WTC11 (cell line): ENCODE measurements around the gene ACBD3. TPM values are rescaled to one million over a fixed set of nuclear protein-coding genes. Genes with fewer than 3 reads are reported as not detected.

Source experiments
- ATAC-seq: fragments of 200-7000 bp; cut with Tn5 transposase; 2 replicates; pipeline ENCODE4 v1.10.0; 2021; ENCODE audit warnings: mild to moderate bottlenecking, moderate library complexity
- CTCF ChIA-PET: fragments of 300-600 bp; sonication (Branson Sonifier 250); formaldehyde crosslinking; loops from one replicate; lab custom pipeline; 2021; ENCODE audit warnings: antibody characterized with exemption; lab: Charles Lee
- POLR2A ChIA-PET: fragments of 350-600 bp; sonication (Branson Sonifier 250); formaldehyde crosslinking; loops from one replicate; lab custom pipeline; 2021; ENCODE audit warnings: antibody characterized with exemption; lab: Charles Lee
- DNase-seq: peaks from one replicate; pipeline ENCODE4 v3.0.0; 2021; ENCODE audit warnings: low spot score
- H3K27ac Mint-ChIP-seq: 2 replicates; pipeline ENCODE4 v1.8.0; 2021; ENCODE audit warnings: mixed read lengths
- H3K27me3 Mint-ChIP-seq: 2 replicates; pipeline ENCODE4 v1.8.0; 2021; ENCODE audit warnings: low read depth, mild to moderate bottlenecking, moderate library complexity, mixed read lengths
- H3K36me3 Mint-ChIP-seq: 2 replicates; pipeline ENCODE4 v1.8.0; 2021; ENCODE audit warnings: mixed read lengths
- H3K4me1 Mint-ChIP-seq: 2 replicates; pipeline ENCODE4 v1.8.0; 2022; ENCODE audit warnings: mixed read lengths
- H3K4me3 Mint-ChIP-seq: 2 replicates; pipeline ENCODE4 v1.8.0; 2021; ENCODE audit warnings: mild to moderate bottlenecking, moderate library complexity, mixed read lengths
- H3K9me3 Mint-ChIP-seq: 2 replicates; pipeline ENCODE4 v1.8.0; 2021; ENCODE audit warnings: mixed read lengths
- EMX1 ChIP-seq: fragments of 250-450 bp; sonication (Bioruptor Pico); IDR thresholded peaks from 2 replicates; pipeline ENCODE4 v1.8.0; 2021; ENCODE audit warnings: mild to moderate bottlenecking
- FOXP1 ChIP-seq: sonication (generic); formaldehyde crosslinking; IDR thresholded peaks from 2 replicates; pipeline ENCODE4 v1.8.0; 2022; ENCODE audit warnings: missing genetic modification reagents, mild to moderate bottlenecking, moderate library complexity, borderline replicate concordance
- JAZF1 ChIP-seq: fragments of 250-450 bp; sonication (Bioruptor Pico); IDR thresholded peaks from 2 replicates; pipeline ENCODE4 v1.9.0; 2021; ENCODE audit warnings: moderate library complexity, mild to moderate bottlenecking, inconsistent platforms
- SOX15 ChIP-seq: fragments of 250-450 bp; sonication (Bioruptor Pico); IDR thresholded peaks from 2 replicates; pipeline ENCODE4 v1.9.0; 2021; ENCODE audit warnings: mild to moderate bottlenecking
- ZNF121 ChIP-seq: sonication (generic); formaldehyde crosslinking; IDR thresholded peaks from 2 replicates; pipeline ENCODE4 v1.8.0; 2023; ENCODE audit warnings: missing genetic modification reagents
- ZNF396 ChIP-seq: fragments of 250-450 bp; sonication (Bioruptor Pico); IDR thresholded peaks from 2 replicates; pipeline ENCODE4 v1.8.0; 2021; ENCODE audit warnings: mild to moderate bottlenecking, moderate library complexity, borderline replicate concordance
- total RNA-seq: library from RNA; stranded (reverse); gene quantifications from 3 replicates; pipeline ENCODE4 v1.2.3, GENCODE V29; 2021
- TF ChIP-seq, protein P1 (sequence below): fragments of 250-450 bp; sonication (Bioruptor Pico); IDR thresholded peaks from 2 replicates; pipeline ENCODE4 v1.9.0; 2021; ENCODE audit warnings: mild to moderate bottlenecking
- TF ChIP-seq, protein P2 (sequence below): sonication (generic); formaldehyde crosslinking; IDR thresholded peaks from 2 replicates; pipeline ENCODE4 v1.8.0; 2022; ENCODE audit warnings: missing genetic modification reagents
- TF ChIP-seq, protein P3 (sequence below): sonication (generic); formaldehyde crosslinking; IDR thresholded peaks from 2 replicates; pipeline ENCODE4 v1.8.1; 2022; ENCODE audit warnings: mild to moderate bottlenecking, missing genetic modification reagents, moderate library complexity, borderline replicate concordance
- TF ChIP-seq, protein P4 (sequence below): sonication (generic); formaldehyde crosslinking; IDR thresholded peaks from 2 replicates; pipeline ENCODE4 v1.8.0; 2022; ENCODE audit warnings: mild to moderate bottlenecking, missing genetic modification reagents
- TF ChIP-seq, protein P5 (sequence below): fragments of 200-600 bp; IDR thresholded peaks from 2 replicates; pipeline ENCODE4 v1.8.0; 2022; ENCODE audit warnings: antibody characterized with exemption

The ACBD3 gene
- total RNA-seq, 1 experiment from 2014 or later = 38.9 TPM

DNA sequence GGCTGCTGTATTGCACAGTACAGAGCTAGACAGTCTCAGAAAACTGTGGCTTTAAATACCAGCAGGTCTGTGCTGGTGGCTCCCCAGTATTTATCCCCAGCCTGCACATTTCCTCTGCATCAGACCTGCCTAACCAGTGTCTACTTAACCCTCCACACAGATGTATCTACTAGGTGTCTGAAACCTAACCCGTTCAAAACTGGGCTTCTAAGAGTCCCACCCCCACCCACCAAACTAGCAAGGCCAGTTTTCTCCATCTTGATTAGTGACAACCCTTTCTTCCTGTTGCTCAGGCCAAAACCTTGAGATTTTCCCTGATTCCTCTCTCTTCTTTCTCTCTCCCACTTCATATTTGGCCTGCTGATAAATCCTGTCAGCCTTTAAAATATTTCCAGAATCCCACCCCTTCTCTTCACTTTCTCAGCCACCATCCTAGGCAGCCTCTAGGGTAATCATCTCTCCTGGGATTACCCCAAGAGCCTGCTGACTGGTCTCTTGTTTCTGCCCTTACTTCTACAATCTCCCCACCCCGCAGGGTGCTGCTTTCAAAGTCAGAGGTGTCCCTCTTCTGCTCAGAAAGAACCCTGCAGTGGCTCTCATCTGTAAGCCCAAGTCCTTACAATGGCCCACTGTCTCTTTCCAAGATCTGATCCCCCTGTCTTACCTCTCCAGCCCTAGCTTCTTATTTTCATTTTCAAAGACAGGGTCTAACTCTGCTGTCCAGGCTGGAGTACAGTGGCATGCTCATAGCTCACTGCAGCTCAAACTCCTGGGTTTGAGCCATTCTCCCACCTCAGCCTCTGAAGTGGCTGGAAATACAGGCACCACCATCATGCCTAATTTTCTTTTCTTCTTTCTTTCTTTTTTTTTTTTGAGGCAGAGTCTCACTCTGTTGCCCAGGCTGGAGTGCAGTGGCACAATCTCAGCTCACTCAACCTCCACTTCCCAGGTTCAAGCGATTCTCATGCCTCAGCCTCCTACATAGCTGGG lies 78.8 kb downstream of the ACBD3 start (continued):
- TF ChIP-seq, protein P1, sequence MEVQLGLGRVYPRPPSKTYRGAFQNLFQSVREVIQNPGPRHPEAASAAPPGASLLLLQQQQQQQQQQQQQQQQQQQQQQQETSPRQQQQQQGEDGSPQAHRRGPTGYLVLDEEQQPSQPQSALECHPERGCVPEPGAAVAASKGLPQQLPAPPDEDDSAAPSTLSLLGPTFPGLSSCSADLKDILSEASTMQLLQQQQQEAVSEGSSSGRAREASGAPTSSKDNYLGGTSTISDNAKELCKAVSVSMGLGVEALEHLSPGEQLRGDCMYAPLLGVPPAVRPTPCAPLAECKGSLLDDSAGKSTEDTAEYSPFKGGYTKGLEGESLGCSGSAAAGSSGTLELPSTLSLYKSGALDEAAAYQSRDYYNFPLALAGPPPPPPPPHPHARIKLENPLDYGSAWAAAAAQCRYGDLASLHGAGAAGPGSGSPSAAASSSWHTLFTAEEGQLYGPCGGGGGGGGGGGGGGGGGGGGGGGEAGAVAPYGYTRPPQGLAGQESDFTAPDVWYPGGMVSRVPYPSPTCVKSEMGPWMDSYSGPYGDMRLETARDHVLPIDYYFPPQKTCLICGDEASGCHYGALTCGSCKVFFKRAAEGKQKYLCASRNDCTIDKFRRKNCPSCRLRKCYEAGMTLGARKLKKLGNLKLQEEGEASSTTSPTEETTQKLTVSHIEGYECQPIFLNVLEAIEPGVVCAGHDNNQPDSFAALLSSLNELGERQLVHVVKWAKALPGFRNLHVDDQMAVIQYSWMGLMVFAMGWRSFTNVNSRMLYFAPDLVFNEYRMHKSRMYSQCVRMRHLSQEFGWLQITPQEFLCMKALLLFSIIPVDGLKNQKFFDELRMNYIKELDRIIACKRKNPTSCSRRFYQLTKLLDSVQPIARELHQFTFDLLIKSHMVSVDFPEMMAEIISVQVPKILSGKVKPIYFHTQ (CRISPR knock-in tag) = no peak
- TF ChIP-seq ZNF121 (CRISPR knock-in tag) (peak; percentile 59; the same call in 1 of the 2 replicates), ZNF396 (no peak)

DNA sequence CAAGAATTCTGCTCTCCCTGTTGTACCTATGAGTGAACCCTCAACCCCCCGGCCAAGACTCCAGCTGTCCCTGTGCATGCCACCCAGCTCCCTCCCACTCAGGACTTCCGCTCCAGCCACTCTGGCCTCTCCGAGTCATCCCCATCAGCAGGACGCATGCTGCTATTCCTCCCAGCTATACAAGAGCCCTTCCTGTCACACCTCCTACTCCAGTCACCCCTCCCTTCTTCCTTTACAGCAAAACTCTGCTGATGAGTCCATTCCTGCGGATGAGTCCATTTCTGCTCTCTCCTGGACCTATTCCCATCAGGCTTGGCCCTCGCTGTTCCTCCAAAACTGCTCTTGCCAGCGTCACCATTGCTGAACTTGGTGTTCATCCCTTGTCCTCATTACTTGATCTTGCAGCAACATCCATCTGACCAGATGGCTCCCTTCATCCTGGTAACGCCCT lies 81.8 kb downstream of the ACBD3 start:
- Mint-ChIP-seq H3K9me3 (no peaks in the 10 kb centered on the region), H3K4me3 (no peak overlapping the region), H3K36me3 (no peaks in the 10 kb centered on the region), H3K4me1 (peaks cover 45% of the 10 kb centered on the region), H3K27ac (no peak overlapping the region), H3K27me3 (peaks cover 7% of the 10 kb centered on the region)
- TF ChIP-seq FOXP1 (CRISPR knock-in tag) = no peak
- TF ChIP-seq JAZF1 (CRISPR knock-in tag) = no peak
- TF ChIP-seq, protein P2, sequence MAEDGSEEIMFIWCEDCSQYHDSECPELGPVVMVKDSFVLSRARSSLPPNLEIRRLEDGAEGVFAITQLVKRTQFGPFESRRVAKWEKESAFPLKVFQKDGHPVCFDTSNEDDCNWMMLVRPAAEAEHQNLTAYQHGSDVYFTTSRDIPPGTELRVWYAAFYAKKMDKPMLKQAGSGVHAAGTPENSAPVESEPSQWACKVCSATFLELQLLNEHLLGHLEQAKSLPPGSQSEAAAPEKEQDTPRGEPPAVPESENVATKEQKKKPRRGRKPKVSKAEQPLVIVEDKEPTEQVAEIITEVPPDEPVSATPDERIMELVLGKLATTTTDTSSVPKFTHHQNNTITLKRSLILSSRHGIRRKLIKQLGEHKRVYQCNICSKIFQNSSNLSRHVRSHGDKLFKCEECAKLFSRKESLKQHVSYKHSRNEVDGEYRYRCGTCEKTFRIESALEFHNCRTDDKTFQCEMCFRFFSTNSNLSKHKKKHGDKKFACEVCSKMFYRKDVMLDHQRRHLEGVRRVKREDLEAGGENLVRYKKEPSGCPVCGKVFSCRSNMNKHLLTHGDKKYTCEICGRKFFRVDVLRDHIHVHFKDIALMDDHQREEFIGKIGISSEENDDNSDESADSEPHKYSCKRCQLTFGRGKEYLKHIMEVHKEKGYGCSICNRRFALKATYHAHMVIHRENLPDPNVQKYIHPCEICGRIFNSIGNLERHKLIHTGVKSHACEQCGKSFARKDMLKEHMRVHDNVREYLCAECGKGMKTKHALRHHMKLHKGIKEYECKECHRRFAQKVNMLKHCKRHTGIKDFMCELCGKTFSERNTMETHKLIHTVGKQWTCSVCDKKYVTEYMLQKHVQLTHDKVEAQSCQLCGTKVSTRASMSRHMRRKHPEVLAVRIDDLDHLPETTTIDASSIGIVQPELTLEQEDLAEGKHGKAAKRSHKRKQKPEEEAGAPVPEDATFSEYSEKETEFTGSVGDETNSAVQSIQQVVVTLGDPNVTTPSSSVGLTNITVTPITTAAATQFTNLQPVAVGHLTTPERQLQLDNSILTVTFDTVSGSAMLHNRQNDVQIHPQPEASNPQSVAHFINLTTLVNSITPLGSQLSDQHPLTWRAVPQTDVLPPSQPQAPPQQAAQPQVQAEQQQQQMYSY (CRISPR knock-in tag) = peak; percentile 93
- TF ChIP-seq EMX1 = no peak
- TF ChIP-seq, protein P3, sequence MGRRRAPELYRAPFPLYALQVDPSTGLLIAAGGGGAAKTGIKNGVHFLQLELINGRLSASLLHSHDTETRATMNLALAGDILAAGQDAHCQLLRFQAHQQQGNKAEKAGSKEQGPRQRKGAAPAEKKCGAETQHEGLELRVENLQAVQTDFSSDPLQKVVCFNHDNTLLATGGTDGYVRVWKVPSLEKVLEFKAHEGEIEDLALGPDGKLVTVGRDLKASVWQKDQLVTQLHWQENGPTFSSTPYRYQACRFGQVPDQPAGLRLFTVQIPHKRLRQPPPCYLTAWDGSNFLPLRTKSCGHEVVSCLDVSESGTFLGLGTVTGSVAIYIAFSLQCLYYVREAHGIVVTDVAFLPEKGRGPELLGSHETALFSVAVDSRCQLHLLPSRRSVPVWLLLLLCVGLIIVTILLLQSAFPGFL = no peak
- no peak for TF ChIP-seq SOX15 (CRISPR knock-in tag)
- TF ChIP-seq, protein P4, sequence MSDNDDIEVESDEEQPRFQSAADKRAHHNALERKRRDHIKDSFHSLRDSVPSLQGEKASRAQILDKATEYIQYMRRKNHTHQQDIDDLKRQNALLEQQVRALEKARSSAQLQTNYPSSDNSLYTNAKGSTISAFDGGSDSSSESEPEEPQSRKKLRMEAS (CRISPR knock-in tag) = 0 out of 2 replicates have a peak, but pooled peaks have one; percentile 17
- TF ChIP-seq, protein P5, sequence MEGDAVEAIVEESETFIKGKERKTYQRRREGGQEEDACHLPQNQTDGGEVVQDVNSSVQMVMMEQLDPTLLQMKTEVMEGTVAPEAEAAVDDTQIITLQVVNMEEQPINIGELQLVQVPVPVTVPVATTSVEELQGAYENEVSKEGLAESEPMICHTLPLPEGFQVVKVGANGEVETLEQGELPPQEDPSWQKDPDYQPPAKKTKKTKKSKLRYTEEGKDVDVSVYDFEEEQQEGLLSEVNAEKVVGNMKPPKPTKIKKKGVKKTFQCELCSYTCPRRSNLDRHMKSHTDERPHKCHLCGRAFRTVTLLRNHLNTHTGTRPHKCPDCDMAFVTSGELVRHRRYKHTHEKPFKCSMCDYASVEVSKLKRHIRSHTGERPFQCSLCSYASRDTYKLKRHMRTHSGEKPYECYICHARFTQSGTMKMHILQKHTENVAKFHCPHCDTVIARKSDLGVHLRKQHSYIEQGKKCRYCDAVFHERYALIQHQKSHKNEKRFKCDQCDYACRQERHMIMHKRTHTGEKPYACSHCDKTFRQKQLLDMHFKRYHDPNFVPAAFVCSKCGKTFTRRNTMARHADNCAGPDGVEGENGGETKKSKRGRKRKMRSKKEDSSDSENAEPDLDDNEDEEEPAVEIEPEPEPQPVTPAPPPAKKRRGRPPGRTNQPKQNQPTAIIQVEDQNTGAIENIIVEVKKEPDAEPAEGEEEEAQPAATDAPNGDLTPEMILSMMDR = no peak
- CTCF ChIA-PET = interaction anchor here (1.6 to 2.3 kb wide), 2 partner anchors 16 to 21 kb away, joined by 4 to 7 read pairs; no protein-coding TSS in a partner anchor
- ATAC-seq (peak; percentile 8; the same call in 1 of the 2 replicates), DNase-seq (no peak)
- POLR2A ChIA-PET = no interaction called here
